NB4 (cell line): Measurements from ENCODE around the gene C5orf15.

Experiments
- MYC ChIP-seq: IDR thresholded peaks from 2 replicates; pipeline ENCODE4 v1.6.1; 2011; ENCODE audit warnings: low read depth, low read length
- POLR2A ChIP-seq: IDR thresholded peaks from 2 replicates; pipeline ENCODE4 v1.6.1; 2011; ENCODE audit warnings: mild to moderate bottlenecking; ENCODE audit not compliant: insufficient read length; ENCODE audit errors: extremely low read depth
- TF ChIP-seq, protein P1 (sequence below): IDR thresholded peaks from one replicate; pipeline ENCODE4 v1.5.1; 2012; ENCODE audit warnings: low read depth, low read length
- TF ChIP-seq, protein P2 (sequence below): IDR thresholded peaks from 2 replicates; pipeline ENCODE4 v1.6.1; 2011; ENCODE audit warnings: low read depth, low read length

DNA sequence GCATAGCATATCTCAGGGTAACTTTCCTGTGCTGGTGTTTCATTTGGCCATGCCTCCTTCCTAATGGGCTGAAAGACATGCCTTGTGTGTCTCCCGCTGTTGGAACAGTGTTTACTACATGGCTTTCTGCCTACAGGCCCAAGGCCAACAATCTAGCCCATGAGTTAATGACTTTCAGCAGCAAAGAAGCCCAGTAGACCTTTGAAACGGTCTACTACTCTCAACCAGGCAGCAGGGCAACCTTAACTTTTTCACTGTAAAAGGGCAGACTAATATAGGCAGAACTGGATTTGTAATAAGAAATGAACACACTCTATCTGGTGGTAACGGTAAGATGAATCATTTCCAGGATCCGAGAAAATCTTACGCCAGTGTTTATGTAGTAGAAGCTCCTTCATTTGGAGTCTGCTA, 21.0 kb downstream of the C5orf15 start:
- TF ChIP-seq, protein P1, sequence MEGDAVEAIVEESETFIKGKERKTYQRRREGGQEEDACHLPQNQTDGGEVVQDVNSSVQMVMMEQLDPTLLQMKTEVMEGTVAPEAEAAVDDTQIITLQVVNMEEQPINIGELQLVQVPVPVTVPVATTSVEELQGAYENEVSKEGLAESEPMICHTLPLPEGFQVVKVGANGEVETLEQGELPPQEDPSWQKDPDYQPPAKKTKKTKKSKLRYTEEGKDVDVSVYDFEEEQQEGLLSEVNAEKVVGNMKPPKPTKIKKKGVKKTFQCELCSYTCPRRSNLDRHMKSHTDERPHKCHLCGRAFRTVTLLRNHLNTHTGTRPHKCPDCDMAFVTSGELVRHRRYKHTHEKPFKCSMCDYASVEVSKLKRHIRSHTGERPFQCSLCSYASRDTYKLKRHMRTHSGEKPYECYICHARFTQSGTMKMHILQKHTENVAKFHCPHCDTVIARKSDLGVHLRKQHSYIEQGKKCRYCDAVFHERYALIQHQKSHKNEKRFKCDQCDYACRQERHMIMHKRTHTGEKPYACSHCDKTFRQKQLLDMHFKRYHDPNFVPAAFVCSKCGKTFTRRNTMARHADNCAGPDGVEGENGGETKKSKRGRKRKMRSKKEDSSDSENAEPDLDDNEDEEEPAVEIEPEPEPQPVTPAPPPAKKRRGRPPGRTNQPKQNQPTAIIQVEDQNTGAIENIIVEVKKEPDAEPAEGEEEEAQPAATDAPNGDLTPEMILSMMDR, result no peak
- TF ChIP-seq POLR2A (no peak), MYC (no peak)
- TF ChIP-seq, protein P2, sequence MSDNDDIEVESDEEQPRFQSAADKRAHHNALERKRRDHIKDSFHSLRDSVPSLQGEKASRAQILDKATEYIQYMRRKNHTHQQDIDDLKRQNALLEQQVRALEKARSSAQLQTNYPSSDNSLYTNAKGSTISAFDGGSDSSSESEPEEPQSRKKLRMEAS, result no peak
